SK-N-DZ (cell line): ENCODE measurements around the gene FAM216B.
"Not testable (repeated sequence)": the region's sequence is repeated elsewhere in the genome, so short reads cannot be mapped to it uniquely, and the experiment has no call there.

Source experiments
- DNase-seq: peaks from one replicate; pipeline ENCODE4 v3.0.0-alpha.2; 2015; ENCODE audit warnings: low spot score

Gene FAM216B

GRCh38 chr13:42780044-42780443 is 1.3 kb upstream of the FAM216B start:
- DNase-seq, result no peak

- DNase-seq, result no peak
Observed at GRCh38 chr13:42786715-42787114, 5.3 kb downstream of the FAM216B start.

DNA sequence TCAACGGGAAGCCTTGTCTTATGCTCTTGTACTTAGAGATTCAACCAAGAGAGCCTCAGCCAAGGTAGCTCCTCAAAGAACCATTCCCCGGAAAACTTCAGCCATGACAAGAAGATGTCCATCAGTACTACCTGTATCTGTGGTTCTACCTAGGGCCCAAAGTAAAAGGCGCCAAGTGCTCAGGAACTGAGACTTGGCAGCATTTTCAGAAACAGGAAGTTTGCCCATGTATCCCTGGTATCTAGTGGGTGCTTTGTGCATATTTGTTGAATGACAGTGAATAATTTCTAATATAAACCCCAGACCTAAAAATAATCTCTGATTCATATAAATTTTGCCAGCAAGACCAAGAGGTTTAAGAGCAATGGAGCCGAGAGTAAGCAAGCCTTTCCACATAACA is 7.2 kb downstream of the FAM216B start:
- no peak for DNase-seq

DNA sequence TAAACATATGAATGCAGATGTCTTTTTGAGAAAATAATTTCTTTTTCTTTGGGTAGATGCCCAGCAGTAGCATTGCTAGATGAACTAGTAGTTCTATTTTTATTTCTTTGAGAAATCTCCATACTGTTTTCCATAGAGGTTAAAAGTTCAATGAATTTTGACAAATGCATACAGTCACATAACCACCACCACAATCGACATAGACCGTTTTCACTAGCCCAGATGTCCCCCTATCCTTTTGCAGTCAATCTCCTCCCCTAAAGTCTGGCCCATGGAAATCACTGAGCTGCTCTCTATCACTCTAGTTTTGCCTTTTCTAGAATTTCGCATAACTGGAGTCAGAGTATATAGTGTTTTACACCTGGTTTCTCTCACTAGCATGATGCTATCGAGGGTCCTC is 10.8 kb downstream of the FAM216B start:
- DNase-seq, result no peak

DNA sequence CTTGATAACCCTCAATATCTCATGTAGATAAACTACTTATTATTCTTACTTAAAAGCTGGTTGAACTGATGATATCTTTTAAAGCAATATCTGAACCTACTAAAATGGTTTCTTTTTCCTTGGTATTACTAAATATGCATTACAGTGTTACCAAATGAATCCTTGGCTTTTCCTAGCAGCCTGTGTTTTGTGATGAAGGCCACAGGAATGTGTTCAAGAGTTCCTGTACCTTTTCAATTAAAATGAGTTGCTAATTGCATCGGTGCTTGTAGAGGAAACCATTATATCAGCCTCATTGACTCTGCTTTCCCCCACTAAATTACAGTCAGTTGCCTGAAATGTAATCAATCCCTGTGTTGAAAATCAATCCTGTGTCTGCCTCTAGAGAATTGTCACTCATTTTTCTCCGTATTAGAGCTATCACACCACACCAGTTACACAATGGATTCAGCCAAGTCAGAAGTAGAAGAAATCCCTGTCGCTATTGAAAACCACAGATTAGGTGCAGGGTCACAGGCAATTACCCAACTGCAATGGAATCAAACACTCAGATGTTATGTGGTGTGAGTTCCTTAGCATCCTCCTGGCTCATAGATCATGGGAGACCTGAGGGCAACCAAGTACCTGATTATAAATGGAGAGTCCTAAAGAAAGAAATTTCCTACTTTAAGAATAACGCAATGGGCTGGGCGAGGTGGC is 13.3 kb downstream of the FAM216B start:
- no peak for DNase-seq

DNA sequence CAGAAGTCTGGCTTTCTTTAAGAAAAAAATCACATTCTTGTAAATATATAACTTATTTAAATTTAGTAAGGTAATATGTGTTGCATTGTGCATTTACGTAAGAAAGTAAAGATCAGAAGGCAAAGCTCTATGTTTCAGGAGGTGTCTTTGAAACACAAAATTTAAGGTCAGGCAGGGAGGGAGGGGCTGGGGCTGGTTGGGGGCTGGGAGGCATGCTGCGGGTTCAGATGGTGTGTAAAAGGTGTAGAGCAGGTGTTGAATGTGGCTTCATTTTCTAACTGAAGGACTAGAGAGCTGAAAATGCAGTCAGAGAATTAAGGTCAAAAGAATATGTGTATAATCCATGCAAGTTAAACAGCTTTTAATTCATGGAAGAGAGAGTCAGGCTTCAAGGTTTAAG is 14.3 kb downstream of the FAM216B start:
- no peak for DNase-seq

DNA sequence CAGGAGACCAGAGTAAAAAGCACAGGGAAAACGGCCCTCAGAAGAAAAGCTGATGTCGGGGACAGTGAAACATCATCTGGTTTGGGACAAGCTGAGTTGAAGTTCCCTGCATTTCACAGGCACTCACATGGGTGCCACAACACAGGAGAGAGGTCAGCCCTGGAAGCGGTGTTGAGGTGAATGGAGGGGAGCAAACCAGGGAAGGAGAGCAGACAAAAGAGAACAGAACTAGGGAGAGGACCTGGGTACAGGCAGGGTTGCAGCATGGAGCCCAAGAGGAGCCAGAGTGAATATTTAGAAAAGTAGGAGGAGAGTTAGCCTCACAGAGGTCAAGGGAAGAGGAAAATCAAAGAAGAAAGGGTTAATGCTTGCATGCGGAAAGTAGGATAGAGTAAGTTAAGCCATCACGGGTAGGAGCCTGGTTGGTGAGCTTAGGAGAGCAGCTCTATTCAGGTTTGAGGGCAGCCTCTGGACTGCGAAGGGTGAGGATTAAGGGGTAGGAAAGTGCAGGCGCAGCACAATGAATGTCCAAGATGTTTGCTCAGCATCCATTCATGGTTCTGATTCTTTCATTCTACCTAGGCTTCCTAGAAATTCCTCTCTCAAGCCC is 15.5 kb downstream of the FAM216B start:
- no peak for DNase-seq

GRCh38 chr13:42798118-42798517 is 16.7 kb downstream of the FAM216B start:
- no peak for DNase-seq

DNA sequence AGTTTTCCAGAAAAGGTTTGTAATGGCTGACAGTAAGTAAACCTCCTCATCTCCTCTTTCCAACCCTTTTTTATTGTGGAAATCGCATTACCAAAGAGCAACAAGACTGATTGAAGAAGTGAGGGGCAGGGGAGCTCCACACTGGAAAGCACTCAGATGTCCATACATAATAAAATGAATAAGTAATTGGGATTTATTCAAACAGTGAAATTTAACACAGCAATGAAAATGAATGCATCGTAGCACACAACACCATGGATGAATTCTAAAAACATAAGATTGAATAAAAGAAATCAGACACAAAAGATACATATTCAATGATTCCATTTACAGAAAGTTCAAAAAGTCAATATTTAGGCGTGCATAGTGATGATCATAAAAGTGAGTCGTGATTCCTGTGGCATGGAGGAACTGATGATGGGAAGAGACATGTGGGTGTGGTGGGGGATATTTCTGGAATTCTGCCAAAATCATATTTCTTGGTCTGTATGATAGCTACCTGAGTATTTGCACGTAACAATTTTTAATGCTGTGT is 18.8 kb downstream of the FAM216B start:
- DNase-seq, result no peak

GRCh38 chr13:42803563-42804204 is 22.3 kb downstream of the FAM216B start:
- no peak for DNase-seq

GRCh38 chr13:42804244-42804874 is 23.0 kb downstream of the FAM216B start:
- no peak for DNase-seq

- DNase-seq, result no peak
Observed at GRCh38 chr13:42807241-42807640, 25.9 kb downstream of the FAM216B start.

DNA sequence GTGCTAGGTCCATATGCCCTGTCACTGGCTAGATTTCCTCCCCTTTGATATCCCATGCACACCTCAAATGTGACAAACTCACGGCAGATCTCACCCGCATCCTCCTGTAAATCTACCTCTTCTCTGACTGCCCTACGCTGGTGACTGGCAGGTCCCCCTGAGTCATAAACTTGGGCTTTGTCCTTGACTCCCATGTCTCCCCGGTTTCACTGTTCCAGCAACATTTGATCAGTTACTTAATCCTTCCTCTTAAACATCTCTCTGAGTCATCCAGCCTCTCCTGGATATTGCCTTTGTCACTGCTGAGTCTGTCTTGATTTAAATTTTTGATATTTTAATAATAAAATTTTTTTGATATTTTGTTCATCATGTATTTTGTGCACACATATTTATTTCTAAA is 26.5 kb downstream of the FAM216B start:
- DNase-seq, result no peak

DNA sequence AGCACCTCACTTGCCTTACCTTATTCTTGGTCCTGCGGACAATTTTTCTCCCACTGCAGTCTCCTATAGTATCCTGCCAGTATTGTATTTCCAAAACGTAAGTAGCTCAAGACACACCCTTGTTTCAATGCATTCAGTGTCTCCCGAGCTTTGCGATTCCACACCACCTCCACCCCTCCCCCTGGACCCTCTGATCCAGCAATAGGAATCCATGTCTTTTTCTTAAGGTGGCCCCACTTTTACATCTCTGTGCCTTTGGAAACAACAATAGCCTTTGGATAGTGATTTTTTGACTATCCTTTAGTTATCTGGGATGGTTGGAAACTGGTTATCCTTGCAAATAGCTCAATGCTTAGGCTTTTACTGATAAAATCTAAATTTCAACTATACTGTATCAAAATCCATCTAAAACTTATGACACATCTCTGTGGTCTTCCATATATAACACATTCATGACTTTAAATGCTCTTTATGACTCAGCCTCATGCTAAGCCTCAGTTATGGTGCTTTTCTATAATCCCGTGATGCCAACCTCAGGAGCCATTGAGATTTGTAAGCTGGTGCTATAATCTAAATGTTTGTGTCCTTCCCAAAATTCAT is 27.1 kb downstream of the FAM216B start:
- DNase-seq, result no peak

- no peak for DNase-seq
Observed at GRCh38 chr13:42812316-42812715, 30.9 kb downstream of the FAM216B start.

DNA sequence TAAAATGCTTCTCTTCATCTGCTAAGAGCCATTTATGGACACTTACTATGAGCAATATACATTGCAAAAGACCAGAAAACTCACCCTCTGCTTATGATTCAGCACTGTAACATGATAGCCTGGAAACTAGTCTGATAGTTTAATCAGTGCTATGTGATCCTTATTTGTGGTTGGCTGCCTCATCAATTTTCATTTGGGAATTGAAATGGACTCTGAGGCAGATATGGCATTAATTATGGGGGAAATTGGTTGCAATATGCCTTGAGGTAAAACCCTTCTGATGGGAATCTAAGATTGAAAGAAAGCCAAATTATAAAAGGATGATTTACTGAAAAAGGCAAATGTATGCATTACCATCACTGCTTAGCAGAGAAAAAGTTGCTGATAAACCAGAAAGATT is 33.5 kb downstream of the FAM216B start:
- peak; percentile 91 for DNase-seq

GRCh38 chr13:42815681-42816080 is 34.3 kb downstream of the FAM216B start:
- no peak for DNase-seq

- DNase-seq, result peak; percentile 17
Observed at GRCh38 chr13:42816538-42816937, 35.2 kb downstream of the FAM216B start.

DNA sequence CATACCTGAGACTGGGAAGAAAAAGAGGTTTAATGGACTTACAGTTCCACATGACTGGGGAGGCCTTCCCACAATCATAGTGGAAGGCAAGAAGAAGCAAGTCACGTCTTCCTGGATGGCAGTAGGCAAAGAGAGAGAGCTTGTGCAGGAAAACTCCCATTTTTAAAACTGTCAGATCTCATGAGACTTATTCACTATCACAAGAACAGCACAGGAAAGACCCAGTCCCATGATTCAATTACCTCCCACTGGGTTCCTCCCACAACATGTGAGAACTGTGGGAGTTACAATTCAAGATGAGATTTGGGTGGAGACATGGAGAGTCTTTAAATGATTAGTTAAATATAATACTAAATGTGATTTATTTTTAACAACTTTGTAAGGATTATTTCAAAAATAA is 38.3 kb downstream of the FAM216B start:
- not testable (repeated sequence) for DNase-seq

GRCh38 chr13:42820451-42820850 is 39.1 kb downstream of the FAM216B start:
- DNase-seq, result no peak

DNA sequence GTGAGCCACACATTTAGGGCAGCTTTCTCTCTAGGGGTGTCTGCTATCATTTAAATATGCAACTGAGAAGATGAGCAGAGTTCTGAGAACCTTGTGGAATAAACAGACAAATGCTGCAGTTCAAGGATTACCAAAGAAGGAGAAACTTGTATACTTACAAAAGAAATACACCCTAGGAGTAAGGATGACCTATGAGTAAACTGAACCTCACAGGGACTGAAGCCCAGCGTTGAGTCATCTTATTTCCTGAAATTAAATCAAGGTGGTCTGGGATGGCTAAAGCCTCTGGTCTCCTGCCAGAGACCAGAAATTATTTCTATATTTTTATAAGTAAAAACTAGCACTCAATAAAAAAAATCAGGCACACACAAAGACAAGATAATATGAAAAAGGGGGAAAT is 40.1 kb downstream of the FAM216B start:
- DNase-seq, result peak; percentile 24
